ENCODE data around the gene DHX16.

DNA sequence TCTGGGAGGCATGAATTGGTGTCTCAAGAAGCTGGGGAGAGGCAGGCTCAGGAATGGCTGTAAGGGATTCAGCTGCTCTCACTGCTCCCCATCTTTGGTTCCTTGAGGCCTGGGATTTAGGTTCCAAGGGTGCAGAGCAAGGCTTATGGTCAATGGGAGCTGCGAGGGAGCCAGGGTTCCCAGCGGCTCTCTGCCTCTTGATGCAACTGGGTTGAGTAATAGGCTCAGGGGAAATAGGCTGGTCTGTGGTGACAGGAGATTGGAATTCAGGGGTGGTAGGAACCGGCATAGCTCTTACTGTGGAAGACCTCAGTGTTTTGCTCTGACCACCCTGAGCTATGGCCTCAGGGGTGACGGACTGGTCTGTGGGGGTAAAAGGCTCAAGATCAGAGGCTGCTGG lies 31.0 kb upstream of the DHX16 start:
- TF ChIP-seq JUN (IDR thresholded peaks at IDR 0.05; ENCODE audit: low read depth, low read length) (no peak), POLR2A (IDR thresholded peaks at IDR 0.05; ENCODE audit: control extremely low read depth in 1 of 2, low read depth in 2 of 2, low read length in 2 of 2) (no peak), GTF2F1 (IDR thresholded peaks at IDR 0.05; ENCODE audit: borderline replicate concordance, low read depth, low read length) (no peak), RAD21 (IDR thresholded peaks at IDR 0.05 in 1 of 2, conservative IDR thresholded peaks at IDR 0.05 in 1 of 2; ENCODE audit: low read depth in 2 of 2, low read length in 2 of 2) (no peak), CREB1 (IDR thresholded peaks at IDR 0.05) (no peak)
- TF ChIP-seq, protein P1, sequence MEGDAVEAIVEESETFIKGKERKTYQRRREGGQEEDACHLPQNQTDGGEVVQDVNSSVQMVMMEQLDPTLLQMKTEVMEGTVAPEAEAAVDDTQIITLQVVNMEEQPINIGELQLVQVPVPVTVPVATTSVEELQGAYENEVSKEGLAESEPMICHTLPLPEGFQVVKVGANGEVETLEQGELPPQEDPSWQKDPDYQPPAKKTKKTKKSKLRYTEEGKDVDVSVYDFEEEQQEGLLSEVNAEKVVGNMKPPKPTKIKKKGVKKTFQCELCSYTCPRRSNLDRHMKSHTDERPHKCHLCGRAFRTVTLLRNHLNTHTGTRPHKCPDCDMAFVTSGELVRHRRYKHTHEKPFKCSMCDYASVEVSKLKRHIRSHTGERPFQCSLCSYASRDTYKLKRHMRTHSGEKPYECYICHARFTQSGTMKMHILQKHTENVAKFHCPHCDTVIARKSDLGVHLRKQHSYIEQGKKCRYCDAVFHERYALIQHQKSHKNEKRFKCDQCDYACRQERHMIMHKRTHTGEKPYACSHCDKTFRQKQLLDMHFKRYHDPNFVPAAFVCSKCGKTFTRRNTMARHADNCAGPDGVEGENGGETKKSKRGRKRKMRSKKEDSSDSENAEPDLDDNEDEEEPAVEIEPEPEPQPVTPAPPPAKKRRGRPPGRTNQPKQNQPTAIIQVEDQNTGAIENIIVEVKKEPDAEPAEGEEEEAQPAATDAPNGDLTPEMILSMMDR (IDR thresholded peaks at IDR 0.05; ENCODE audit: control extremely low read depth in 1 of 3, insufficient read depth in 1 of 3, low read depth in 1 of 3, low read length in 3 of 3): no peak
- TF ChIP-seq, protein P2, sequence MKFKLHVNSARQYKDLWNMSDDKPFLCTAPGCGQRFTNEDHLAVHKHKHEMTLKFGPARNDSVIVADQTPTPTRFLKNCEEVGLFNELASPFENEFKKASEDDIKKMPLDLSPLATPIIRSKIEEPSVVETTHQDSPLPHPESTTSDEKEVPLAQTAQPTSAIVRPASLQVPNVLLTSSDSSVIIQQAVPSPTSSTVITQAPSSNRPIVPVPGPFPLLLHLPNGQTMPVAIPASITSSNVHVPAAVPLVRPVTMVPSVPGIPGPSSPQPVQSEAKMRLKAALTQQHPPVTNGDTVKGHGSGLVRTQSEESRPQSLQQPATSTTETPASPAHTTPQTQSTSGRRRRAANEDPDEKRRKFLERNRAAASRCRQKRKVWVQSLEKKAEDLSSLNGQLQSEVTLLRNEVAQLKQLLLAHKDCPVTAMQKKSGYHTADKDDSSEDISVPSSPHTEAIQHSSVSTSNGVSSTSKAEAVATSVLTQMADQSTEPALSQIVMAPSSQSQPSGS (IDR thresholded peaks at IDR 0.05; ENCODE audit: low read length): no peak

Data from H1 (cell line).